GM19193 (cell line): ENCODE data around the gene FGF4.

Source experiments
- POLR2A ChIP-seq: IDR thresholded peaks from 4 replicates; pipeline ENCODE4 v1.6.1; 2011; ENCODE audit not compliant: insufficient read depth, insufficient read length; ENCODE audit errors: extremely low read depth

The FGF4 gene

GRCh38 chr11:69750875-69751597 is 24.1 kb downstream of the FGF4 start:
- TF ChIP-seq POLR2A, result no peak

GRCh38 chr11:69750108-69750850 is 24.9 kb downstream of the FGF4 start:
- no peak for TF ChIP-seq POLR2A

- no peak for TF ChIP-seq POLR2A
Observed at GRCh38 chr11:69748637-69749036, 26.5 kb downstream of the FGF4 start.

GRCh38 chr11:69746752-69747742 is 28.1 kb downstream of the FGF4 start:
- no peak for TF ChIP-seq POLR2A

- no peak for TF ChIP-seq POLR2A
Observed at GRCh38 chr11:69746140-69746539, 29.0 kb downstream of the FGF4 start.

- TF ChIP-seq POLR2A, result no peak
Observed at GRCh38 chr11:69745201-69745600, 29.9 kb downstream of the FGF4 start.

GRCh38 chr11:69744435-69744834 is 30.7 kb downstream of the FGF4 start:
- TF ChIP-seq POLR2A, result no peak

GRCh38 chr11:69734841-69735240 is 40.3 kb downstream of the FGF4 start:
- TF ChIP-seq POLR2A, result no peak

- no peak for TF ChIP-seq POLR2A
Observed at GRCh38 chr11:69734367-69734766, 40.8 kb downstream of the FGF4 start.

GRCh38 chr11:69732910-69733309 is 42.2 kb downstream of the FGF4 start:
- TF ChIP-seq POLR2A, result no peak

GRCh38 chr11:69731110-69731509 is 44.0 kb downstream of the FGF4 start:
- TF ChIP-seq POLR2A, result no peak

GRCh38 chr11:69730500-69730899 is 44.6 kb downstream of the FGF4 start:
- no peak for TF ChIP-seq POLR2A

- TF ChIP-seq POLR2A, result no peak
Observed at GRCh38 chr11:69729252-69729651, 45.9 kb downstream of the FGF4 start.

GRCh38 chr11:69727266-69727665 is 47.9 kb downstream of the FGF4 start:
- no peak for TF ChIP-seq POLR2A

GRCh38 chr11:69726481-69726880 is 48.7 kb downstream of the FGF4 start:
- no peak for TF ChIP-seq POLR2A
